Panc1 (cell line): ENCODE data around the gene CELF6. TPM values are rescaled to one million over a fixed set of nuclear protein-coding genes. Genes with fewer than 3 reads are reported as not detected.

Experiments used
- ATAC-seq: fragments of 200-7000 bp; cut with Tn5 transposase; 2 replicates; pipeline ENCODE4 v1.9.1; 2020; ENCODE audit warnings: mild to moderate bottlenecking, moderate library complexity
- BruUV-seq: library from RNA; stranded (reverse); fragments of 400-500 nt; replicated peaks from 2 replicates; lab custom pipeline; 2021; lab: Mats Ljungman, UMichigan
- CTCF ChIA-PET: fragments of 300-600 bp; sonication (Branson Sonifier 250); formaldehyde crosslinking; loops from one replicate; lab custom pipeline; 2022; ENCODE audit warnings: antibody characterized with exemption; lab: Charles Lee
- POLR2A ChIA-PET: fragments of 300-600 bp; sonication (Branson Sonifier 250); formaldehyde crosslinking; loops from one replicate; lab custom pipeline; 2022; ENCODE audit warnings: antibody characterized with exemption; lab: Charles Lee
- DNase-seq: peaks from one replicate; pipeline ENCODE4 v3.0.0-alpha.2; 2010; ENCODE audit warnings: low read depth, low spot score
- H3K27ac ChIP-seq: 2 replicates; pipeline ENCODE4 v1.5.1; 2011; ENCODE audit warnings: mild to moderate bottlenecking, low read length, inconsistent platforms
- H3K27me3 ChIP-seq: fragments of 200-500 bp; sonication (Bioruptor generic); 2 replicates; pipeline ENCODE4 v1.6.0; 2014; ENCODE audit warnings: low read length, inconsistent platforms; ENCODE audit not compliant: control insufficient read depth, insufficient read depth
- H3K36me3 ChIP-seq: fragments of 200-500 bp; sonication (Bioruptor generic); 2 replicates; pipeline ENCODE4 v1.5.1; 2014; ENCODE audit warnings: inconsistent platforms, mild to moderate bottlenecking, low read length, moderate library complexity; ENCODE audit not compliant: control insufficient read depth, insufficient read depth
- H3K4me1 ChIP-seq: 2 replicates; pipeline ENCODE4 v1.5.1; 2011; ENCODE audit warnings: inconsistent platforms, mild to moderate bottlenecking, low read length, moderate library complexity; ENCODE audit not compliant: control insufficient read depth, insufficient read depth
- H3K4me3 ChIP-seq, 2 experiments: 2 replicates each; pipeline ENCODE4 v1.5.1; 2011 to 2012; ENCODE audit warnings: low read depth in 2 of 2, low read length in 2 of 2, mild to moderate bottlenecking in 2 of 2, inconsistent platforms in 1 of 2, moderate library complexity in 1 of 2
- H3K9me3 ChIP-seq: fragments of 200-500 bp; sonication (Bioruptor generic); 2 replicates; pipeline ENCODE4 v1.5.1; 2014; ENCODE audit warnings: low read depth, mild to moderate bottlenecking, inconsistent platforms, low read length, moderate library complexity; ENCODE audit not compliant: control insufficient read depth, insufficient read depth
- POLR2AphosphoS5 ChIP-seq: IDR thresholded peaks from 2 replicates; pipeline ENCODE4 v1.6.1; 2012; ENCODE audit warnings: mild to moderate bottlenecking, low read depth, low read length, moderate library complexity
- SIN3A ChIP-seq: IDR thresholded peaks from 2 replicates; pipeline ENCODE4 v1.6.1; 2012; ENCODE audit warnings: low read depth, mild to moderate bottlenecking, low read length, moderate library complexity, borderline replicate concordance; ENCODE audit not compliant: insufficient read depth
- TCF7L2 ChIP-seq: IDR thresholded peaks from 2 replicates; pipeline ENCODE4 v1.6.1; 2011; ENCODE audit warnings: mild to moderate bottlenecking, low read depth, low read length, inconsistent platforms
- in situ Hi-C: cut with HindIII; loops from 2 replicates; pipeline ENCODE4 v1.10.0; 2016; ENCODE audit warnings: low sequenced_read_pairs, low pct_unique_long_range_greater_than_20kb
- intact Hi-C: fragments of 100-400 bp; cut with micrococcal nuclease; formaldehyde crosslinking; loops from one replicate; pipeline ENCODE4 v1.10.0; 2022; ENCODE audit not compliant: unreplicated experiment
- total RNA-seq: library from RNA; stranded (reverse); gene quantifications from one replicate; pipeline ENCODE4 v1.2.1, GENCODE V29; 2021; ENCODE audit not compliant: unreplicated experiment
- TF ChIP-seq, protein P1 (sequence below): fragments of 450-650 bp; IDR thresholded peaks from 2 replicates; pipeline ENCODE4 v1.5.1; 2017; ENCODE audit warnings: mild to moderate bottlenecking
- TF ChIP-seq, protein P2 (sequence below), 2 experiments: IDR thresholded peaks; 2 replicates each; pipeline ENCODE4 v1.6.1; 2011 to 2012; ENCODE audit warnings: low read depth in 2 of 2, control low read depth in 1 of 2, low read length in 1 of 2, mild to moderate bottlenecking in 1 of 2, moderate library complexity in 1 of 2; ENCODE audit not compliant: insufficient read depth in 1 of 2

The CELF6 gene
- total RNA-seq, 1 experiment from 2014 or later: not detected

DNA sequence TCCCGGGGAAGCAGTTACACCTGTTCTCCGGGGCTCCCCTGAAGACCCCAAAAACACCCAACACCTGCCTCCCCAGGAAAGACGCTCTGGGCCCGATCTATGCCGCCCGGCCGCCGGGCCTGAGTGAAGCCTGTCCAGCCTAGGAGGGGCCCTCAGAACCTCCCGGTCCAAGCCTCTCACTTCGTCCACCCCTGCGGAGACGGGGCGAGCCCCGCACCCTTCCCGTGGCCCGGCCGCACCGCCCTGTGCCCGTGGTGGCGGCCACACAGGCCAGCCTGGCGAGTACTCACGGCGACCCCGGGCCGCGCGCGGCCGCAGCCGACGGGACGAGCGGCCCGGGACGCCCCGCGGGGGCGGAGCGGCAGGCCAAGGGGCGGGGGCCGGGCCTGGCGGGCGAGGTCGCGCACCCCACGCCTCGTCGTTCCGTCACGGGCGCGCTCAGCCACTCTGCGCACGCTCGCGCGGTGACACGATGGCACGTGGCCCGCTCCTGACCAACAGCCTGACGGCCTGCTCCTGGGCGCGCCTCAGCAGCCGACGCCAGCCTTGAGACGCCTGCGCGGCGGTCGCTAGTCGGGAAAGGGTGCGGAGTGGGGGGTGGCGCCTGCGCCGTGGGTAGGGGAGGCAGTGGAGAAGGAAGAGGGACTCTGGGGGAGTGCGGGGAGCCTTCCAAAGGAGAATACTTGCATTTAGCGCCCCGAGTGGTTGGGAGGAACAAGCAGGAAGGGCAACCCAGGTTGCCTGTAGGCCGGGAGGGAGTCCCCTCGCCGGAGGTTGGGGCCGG, 47.6 kb downstream of the CELF6 start, which contains the start of gene PARP6:
Gene PARP6, minus strand, starts transcription at position 342 of the 784 bp plus-strand sequence. CDS start 5,077 bp downstream, outside the sequence.
- POLR2A ChIA-PET: no interaction called here
- no TSS peak for BruUV-seq
- intact Hi-C loops (no loop called here), in situ Hi-C loops (no loop called here)
- TF ChIP-seq POLR2AphosphoS5 (peak; percentile 52; the same call in 1 of the 2 replicates), TCF7L2 (no peak), SIN3A (no peak; the same call in 1 of the 2 replicates)
- TF ChIP-seq, protein P1, sequence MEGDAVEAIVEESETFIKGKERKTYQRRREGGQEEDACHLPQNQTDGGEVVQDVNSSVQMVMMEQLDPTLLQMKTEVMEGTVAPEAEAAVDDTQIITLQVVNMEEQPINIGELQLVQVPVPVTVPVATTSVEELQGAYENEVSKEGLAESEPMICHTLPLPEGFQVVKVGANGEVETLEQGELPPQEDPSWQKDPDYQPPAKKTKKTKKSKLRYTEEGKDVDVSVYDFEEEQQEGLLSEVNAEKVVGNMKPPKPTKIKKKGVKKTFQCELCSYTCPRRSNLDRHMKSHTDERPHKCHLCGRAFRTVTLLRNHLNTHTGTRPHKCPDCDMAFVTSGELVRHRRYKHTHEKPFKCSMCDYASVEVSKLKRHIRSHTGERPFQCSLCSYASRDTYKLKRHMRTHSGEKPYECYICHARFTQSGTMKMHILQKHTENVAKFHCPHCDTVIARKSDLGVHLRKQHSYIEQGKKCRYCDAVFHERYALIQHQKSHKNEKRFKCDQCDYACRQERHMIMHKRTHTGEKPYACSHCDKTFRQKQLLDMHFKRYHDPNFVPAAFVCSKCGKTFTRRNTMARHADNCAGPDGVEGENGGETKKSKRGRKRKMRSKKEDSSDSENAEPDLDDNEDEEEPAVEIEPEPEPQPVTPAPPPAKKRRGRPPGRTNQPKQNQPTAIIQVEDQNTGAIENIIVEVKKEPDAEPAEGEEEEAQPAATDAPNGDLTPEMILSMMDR: peak; percentile 84
- TF ChIP-seq, protein P2, sequence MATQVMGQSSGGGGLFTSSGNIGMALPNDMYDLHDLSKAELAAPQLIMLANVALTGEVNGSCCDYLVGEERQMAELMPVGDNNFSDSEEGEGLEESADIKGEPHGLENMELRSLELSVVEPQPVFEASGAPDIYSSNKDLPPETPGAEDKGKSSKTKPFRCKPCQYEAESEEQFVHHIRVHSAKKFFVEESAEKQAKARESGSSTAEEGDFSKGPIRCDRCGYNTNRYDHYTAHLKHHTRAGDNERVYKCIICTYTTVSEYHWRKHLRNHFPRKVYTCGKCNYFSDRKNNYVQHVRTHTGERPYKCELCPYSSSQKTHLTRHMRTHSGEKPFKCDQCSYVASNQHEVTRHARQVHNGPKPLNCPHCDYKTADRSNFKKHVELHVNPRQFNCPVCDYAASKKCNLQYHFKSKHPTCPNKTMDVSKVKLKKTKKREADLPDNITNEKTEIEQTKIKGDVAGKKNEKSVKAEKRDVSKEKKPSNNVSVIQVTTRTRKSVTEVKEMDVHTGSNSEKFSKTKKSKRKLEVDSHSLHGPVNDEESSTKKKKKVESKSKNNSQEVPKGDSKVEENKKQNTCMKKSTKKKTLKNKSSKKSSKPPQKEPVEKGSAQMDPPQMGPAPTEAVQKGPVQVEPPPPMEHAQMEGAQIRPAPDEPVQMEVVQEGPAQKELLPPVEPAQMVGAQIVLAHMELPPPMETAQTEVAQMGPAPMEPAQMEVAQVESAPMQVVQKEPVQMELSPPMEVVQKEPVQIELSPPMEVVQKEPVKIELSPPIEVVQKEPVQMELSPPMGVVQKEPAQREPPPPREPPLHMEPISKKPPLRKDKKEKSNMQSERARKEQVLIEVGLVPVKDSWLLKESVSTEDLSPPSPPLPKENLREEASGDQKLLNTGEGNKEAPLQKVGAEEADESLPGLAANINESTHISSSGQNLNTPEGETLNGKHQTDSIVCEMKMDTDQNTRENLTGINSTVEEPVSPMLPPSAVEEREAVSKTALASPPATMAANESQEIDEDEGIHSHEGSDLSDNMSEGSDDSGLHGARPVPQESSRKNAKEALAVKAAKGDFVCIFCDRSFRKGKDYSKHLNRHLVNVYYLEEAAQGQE (IDR thresholded peaks at IDR 0.05; ENCODE audit: insufficient read depth in 1 of 2, low read depth in 2 of 2, low read length in 1 of 2): no peak
- Histone ChIP-seq H3K36me3 (peaks cover 3% of the 10 kb centered on the region), H3K9me3 (no peaks in the 10 kb centered on the region), H3K4me1 (peaks cover 16% of the 10 kb centered on the region), H3K27me3 (no peaks in the 10 kb centered on the region), H3K27ac (peak within 1 kb of the TSS; percentile 92), H3K4me3 (peak within 1 kb of the TSS; percentile 84 to 92)
- CTCF ChIA-PET: no interaction called here
- DNase-seq: peak; percentile 86
- ATAC-seq: peak; percentile 99

DNA sequence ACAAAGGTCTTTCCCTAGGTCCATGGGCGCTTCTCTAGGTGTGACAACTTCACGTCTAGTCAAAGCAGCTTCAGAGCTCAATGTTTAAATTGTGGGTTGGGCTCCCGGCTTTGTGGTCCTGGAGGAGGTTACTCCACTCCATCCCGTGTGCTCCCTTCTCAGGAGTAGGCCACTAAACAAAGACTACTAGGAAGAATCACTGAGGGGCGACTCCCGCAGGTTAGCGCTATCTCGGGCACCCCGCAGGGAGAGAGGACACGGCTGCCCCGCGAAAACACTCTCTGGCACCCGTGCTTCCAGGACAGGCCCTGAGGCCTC, 48.1 kb downstream of the CELF6 start:
- CTCF ChIA-PET: no interaction called here
- no peaks in the 10 kb centered on the region for H3K27me3 ChIP-seq
- in situ Hi-C loops (no loop called here), intact Hi-C loops (no loop called here)
- H3K4me1 ChIP-seq: peaks cover 16% of the 10 kb centered on the region
- peak overlapping the region; percentile 91 for H3K27ac ChIP-seq
- POLR2A ChIA-PET: no interaction called here
- no peaks in the 10 kb centered on the region for H3K9me3 ChIP-seq
- peaks cover 3% of the 10 kb centered on the region for H3K36me3 ChIP-seq
- DNase-seq (no peak), ATAC-seq (peak; percentile 10)
- no TSS peak for BruUV-seq
- TF ChIP-seq, protein P2 (IDR thresholded peaks at IDR 0.05; ENCODE audit: insufficient read depth in 1 of 2, low read depth in 2 of 2, low read length in 1 of 2): no peak
- TF ChIP-seq, protein P1: no peak
- TF ChIP-seq SIN3A (no peak), TCF7L2 (no peak), POLR2AphosphoS5 (no peak)
- peak overlapping the region; percentile 84 to 92 for H3K4me3 ChIP-seq
